Endothelial cell of umbilical vein (primary cell): ENCODE measurements around the gene TBC1D16.

Experiments used
- CTCF ChIP-seq, 2 donors: IDR thresholded peaks; 1 replicate in 1 of 2; 2 replicates in 1 of 2; pipeline ENCODE4 v1.5.1; 2011; ENCODE audit warnings: low read length in 2 of 2, mild to moderate bottlenecking in 2 of 2, moderate library complexity in 2 of 2, control low read depth in 1 of 2, inconsistent platforms in 1 of 2, low read depth in 1 of 2; ENCODE audit not compliant: insufficient read depth in 1 of 2; ENCODE audit errors: extremely low read depth in 1 of 2
- EZH2 ChIP-seq: IDR thresholded peaks from 2 replicates; pipeline ENCODE4 v1.6.1; 2012; ENCODE audit warnings: borderline replicate concordance, low read depth, mild to moderate bottlenecking, moderate library complexity, low read length, inconsistent platforms; ENCODE audit not compliant: severe bottlenecking
- POLR2A ChIP-seq: IDR thresholded peaks from 2 replicates; pipeline ENCODE4 v1.6.1; 2012; ENCODE audit warnings: low read depth, mild to moderate bottlenecking, control low read depth, low read length
- POLR2AphosphoS5 ChIP-seq: IDR thresholded peaks from 2 replicates; pipeline ENCODE4 v1.6.1; 2012; ENCODE audit warnings: low read depth, mild to moderate bottlenecking, control low read depth, low read length, moderate library complexity; ENCODE audit not compliant: insufficient read depth

- TF ChIP-seq POLR2AphosphoS5 = no peak
- no peak for TF ChIP-seq CTCF (IDR thresholded peaks at IDR 0.05; ENCODE audit: extremely low read depth in 1 of 2, insufficient read depth in 1 of 2, low read depth in 1 of 2, low read length in 2 of 2)
- no peak for TF ChIP-seq POLR2A
- no peak for TF ChIP-seq EZH2
Observed at GRCh38 chr17:79965806-79966205, 69.9 kb downstream of the TBC1D16 start.
